K562 (cell line): ENCODE results near the gene PPM1M. TPM values are rescaled to one million over a fixed set of nuclear protein-coding genes. Genes with fewer than 3 reads are reported as not detected.

Source experiments
- BRD4 ChIP-seq: fragments of 200-600 bp; sonication (generic); IDR thresholded peaks from 2 replicates; pipeline ENCODE4 v1.6.1; 2017; ENCODE audit warnings: inconsistent platforms
- GABPB2 ChIP-seq: fragments of 250-450 bp; sonication (Bioruptor Pico); conservative IDR thresholded peaks from 2 replicates; pipeline ENCODE4 v1.5.1; 2021; ENCODE audit warnings: mild to moderate bottlenecking
- KLF16 ChIP-seq: IDR thresholded peaks from 2 replicates; pipeline ENCODE4 v1.6.1; 2016; ENCODE audit warnings: antibody characterized with exemption
- MEF2A ChIP-seq: IDR thresholded peaks from 2 replicates; pipeline ENCODE4 v1.6.1; 2011; ENCODE audit warnings: low read depth, mild to moderate bottlenecking, low read length, moderate library complexity; ENCODE audit not compliant: control insufficient read depth
- NR2C2 ChIP-seq, 2 experiments: fragments of 200-800 bp in 1 of 2; sonication (Bioruptor generic) in 1 of 2; sonication (generic) in 1 of 2; formaldehyde crosslinking in 1 of 2; IDR thresholded peaks; 2 replicates each; pipeline versions ENCODE4 v1.6.1 to v1.8.0; 2016 to 2022; ENCODE audit warnings: mild to moderate bottlenecking in 1 of 2, missing compliant biosample characterization in 1 of 2, missing genetic modification characterization in 1 of 2, missing genetic modification reagents in 1 of 2
- NR3C1 ChIP-seq: sonication (generic); formaldehyde crosslinking; IDR thresholded peaks from 2 replicates; pipeline ENCODE4 v1.8.1; 2022; ENCODE audit warnings: missing genetic modification reagents
- NUFIP1 ChIP-seq: fragments of 450-650 bp; IDR thresholded peaks from 2 replicates; pipeline ENCODE4 v1.6.1; 2018; ENCODE audit not compliant: partially characterized antibody
- PTBP1 ChIP-seq: fragments of 200-400 bp; formaldehyde crosslinking; IDR thresholded peaks from 2 replicates; pipeline ENCODE4 v1.6.1; 2017; ENCODE audit warnings: low read depth, low read length
- RBFOX2 ChIP-seq: fragments of 200-400 bp; formaldehyde crosslinking; IDR thresholded peaks from 2 replicates; pipeline ENCODE4 v1.6.1; 2017; ENCODE audit warnings: low read depth, mild to moderate bottlenecking, low read length, moderate library complexity
- RBM14 ChIP-seq: fragments of 200-400 bp; formaldehyde crosslinking; IDR thresholded peaks from 2 replicates; pipeline ENCODE4 v1.6.1; 2018; ENCODE audit warnings: low read depth, mild to moderate bottlenecking, low read length, moderate library complexity, borderline replicate concordance; ENCODE audit not compliant: insufficient read depth
- TAF9B ChIP-seq: fragments of 450-650 bp; IDR thresholded peaks from 2 replicates; pipeline ENCODE4 v1.6.1; 2018; ENCODE audit warnings: mild to moderate bottlenecking; ENCODE audit not compliant: partially characterized antibody
- VEZF1 ChIP-seq: fragments of 200-800 bp; sonication (Bioruptor generic); IDR thresholded peaks from 2 replicates; pipeline ENCODE4 v1.6.1; 2017; ENCODE audit warnings: missing genetic modification characterization, missing compliant biosample characterization
- YY1 ChIP-seq, 3 experiments: IDR thresholded peaks; 2 replicates each; pipeline ENCODE4 v1.6.1; 2011; ENCODE audit warnings: low read length in 2 of 3, mild to moderate bottlenecking in 2 of 3, moderate library complexity in 2 of 3, borderline replicate concordance in 1 of 3, control low read depth in 1 of 3, low read depth in 1 of 3; ENCODE audit not compliant: insufficient read depth in 3 of 3, insufficient replicate concordance in 2 of 3, control insufficient read depth in 1 of 3, insufficient read length in 1 of 3; ENCODE audit errors: extremely low read depth in 1 of 3
- ZNF212 ChIP-seq: fragments of 450-650 bp; formaldehyde crosslinking; IDR thresholded peaks from 2 replicates; pipeline ENCODE4 v1.4.0; 2020; ENCODE audit warnings: mild to moderate bottlenecking
- polyA plus RNA-seq, 8 experiments: library from polyadenylated mRNA; depleted of rRNA in 4 of 8; stranded (reverse) in 5 of 8; unstranded in 3 of 8; fragments of >200 nt; fragmentation: Nextera tagmentation in 2 of 8; fragmentation: Illumina TruSeq in 1 of 8; extraction: Ambion mirVana in 2 of 8; extraction: Trizol in 1 of 8; gene quantifications; 2 replicates each; pipeline versions ENCODE4 v1.2.1 to v1.2.3, GENCODE V29; 2011 to 2014; ENCODE audit warnings: inconsistent platforms in 1 of 8, missing spikeins in 1 of 8
- total RNA-seq, 7 experiments: library from RNA; depleted of rRNA in 6 of 7; stranded (reverse); fragments of >200 nt in 6 of 7; fragmentation: Illumina TruSeq in 2 of 7; extraction: Trizol in 2 of 7; gene quantifications; 2 replicates each; pipeline versions ENCODE4 v1.2.1 to v1.2.3, GENCODE V29; 2011 to 2021; ENCODE audit warnings: low replicate concordance in 1 of 7
- TF ChIP-seq, protein P1 (sequence below): fragments of 250-450 bp; sonication (Bioruptor Pico); IDR thresholded peaks from 2 replicates; pipeline ENCODE4 v1.9.0; 2021; ENCODE audit warnings: mild to moderate bottlenecking, inconsistent platforms
- TF ChIP-seq, protein P2 (sequence below): fragments of 200-400 bp; formaldehyde crosslinking; IDR thresholded peaks from 2 replicates; pipeline ENCODE4 v1.6.1; 2017; ENCODE audit warnings: mild to moderate bottlenecking, low read depth, low read length, moderate library complexity
- TF ChIP-seq, protein P3 (sequence below): fragments of 250-450 bp; sonication (Bioruptor Pico); IDR thresholded peaks from 2 replicates; pipeline ENCODE4 v1.4.0; 2020

The PPM1M gene
- total and polyA plus RNA-seq, 9 of the 15 experiments (the other 6 are each of a cell fraction or from before 2014, with no cell fraction given) = 1.4 to 9.2 (median 4.4) TPM

DNA sequence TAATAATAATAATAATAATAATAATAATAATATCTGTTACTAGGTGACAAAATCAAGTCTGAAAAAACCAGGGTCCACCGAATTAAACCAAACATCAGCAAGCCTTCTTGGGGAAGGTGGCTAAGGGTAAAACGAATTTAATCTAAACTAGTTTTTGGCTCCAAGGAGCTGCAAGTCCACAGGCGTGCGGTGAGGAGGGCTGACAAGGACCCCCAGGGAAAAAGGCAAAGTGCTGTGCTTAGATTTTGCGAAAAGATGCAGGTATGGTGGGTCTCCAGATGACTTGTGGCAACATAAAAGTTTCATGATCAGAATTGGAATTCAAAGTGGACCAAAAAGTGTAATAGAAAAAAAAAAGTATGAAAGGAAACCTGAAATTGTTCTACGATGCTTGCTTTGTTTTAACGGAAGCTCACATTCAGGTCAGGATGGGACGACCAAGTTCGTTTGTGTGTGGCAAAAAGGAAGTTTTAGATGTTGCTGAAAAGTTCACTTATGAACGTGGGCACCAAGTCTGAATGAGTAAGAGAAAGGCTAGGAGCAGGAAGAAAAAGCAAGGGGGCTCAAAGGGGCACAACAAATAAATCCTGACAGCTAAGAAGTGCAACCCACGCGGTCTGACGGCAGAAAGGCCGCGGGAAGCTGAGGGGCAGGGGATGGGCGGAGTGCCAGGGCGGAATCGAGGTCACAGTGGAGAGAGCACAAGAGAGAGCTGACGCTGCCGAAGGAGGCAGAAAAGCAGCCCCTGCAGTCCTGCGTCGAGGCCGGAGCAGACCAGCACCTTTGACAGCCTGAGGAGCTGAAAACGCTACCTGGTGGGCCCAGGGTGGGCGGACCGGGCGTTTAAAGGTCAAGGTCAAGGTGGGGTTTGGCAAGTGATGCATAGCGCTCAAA, 31.8 kb downstream of the PPM1M start (continued):
- TF ChIP-seq TAF9B (no peak), KLF16 (no peak), VEZF1 (no peak), PTBP1 (no peak), RBM14 (no peak), ZNF212 (CRISPR knock-in tag) (no peak), YY1 (IDR thresholded peaks at IDR 0.05; ENCODE audit: borderline replicate concordance in 1 of 3, control insufficient read depth in 1 of 3, extremely low read depth in 1 of 3, insufficient read depth in 3 of 3, insufficient read length in 1 of 3, insufficient replicate concordance in 2 of 3, low read depth in 1 of 3, low read length in 2 of 3) (no peak), RBFOX2 (peak; percentile 55), NR2C2 (CRISPR knock-in tag; IDR thresholded peaks at IDR 0.05) (no peak), NR2C2 (tag; IDR thresholded peaks at IDR 0.05) (peak; percentile 61; the same call in 1 of the 2 replicates), GABPB2 (CRISPR knock-in tag) (no peak), BRD4 (no peak), NR3C1 (CRISPR knock-in tag) (no peak), MEF2A (no peak), NUFIP1 (no peak)
- TF ChIP-seq, protein P1, sequence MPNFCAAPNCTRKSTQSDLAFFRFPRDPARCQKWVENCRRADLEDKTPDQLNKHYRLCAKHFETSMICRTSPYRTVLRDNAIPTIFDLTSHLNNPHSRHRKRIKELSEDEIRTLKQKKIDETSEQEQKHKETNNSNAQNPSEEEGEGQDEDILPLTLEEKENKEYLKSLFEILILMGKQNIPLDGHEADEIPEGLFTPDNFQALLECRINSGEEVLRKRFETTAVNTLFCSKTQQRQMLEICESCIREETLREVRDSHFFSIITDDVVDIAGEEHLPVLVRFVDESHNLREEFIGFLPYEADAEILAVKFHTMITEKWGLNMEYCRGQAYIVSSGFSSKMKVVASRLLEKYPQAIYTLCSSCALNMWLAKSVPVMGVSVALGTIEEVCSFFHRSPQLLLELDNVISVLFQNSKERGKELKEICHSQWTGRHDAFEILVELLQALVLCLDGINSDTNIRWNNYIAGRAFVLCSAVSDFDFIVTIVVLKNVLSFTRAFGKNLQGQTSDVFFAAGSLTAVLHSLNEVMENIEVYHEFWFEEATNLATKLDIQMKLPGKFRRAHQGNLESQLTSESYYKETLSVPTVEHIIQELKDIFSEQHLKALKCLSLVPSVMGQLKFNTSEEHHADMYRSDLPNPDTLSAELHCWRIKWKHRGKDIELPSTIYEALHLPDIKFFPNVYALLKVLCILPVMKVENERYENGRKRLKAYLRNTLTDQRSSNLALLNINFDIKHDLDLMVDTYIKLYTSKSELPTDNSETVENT (CRISPR knock-in tag) = no peak
- TF ChIP-seq, protein P2, sequence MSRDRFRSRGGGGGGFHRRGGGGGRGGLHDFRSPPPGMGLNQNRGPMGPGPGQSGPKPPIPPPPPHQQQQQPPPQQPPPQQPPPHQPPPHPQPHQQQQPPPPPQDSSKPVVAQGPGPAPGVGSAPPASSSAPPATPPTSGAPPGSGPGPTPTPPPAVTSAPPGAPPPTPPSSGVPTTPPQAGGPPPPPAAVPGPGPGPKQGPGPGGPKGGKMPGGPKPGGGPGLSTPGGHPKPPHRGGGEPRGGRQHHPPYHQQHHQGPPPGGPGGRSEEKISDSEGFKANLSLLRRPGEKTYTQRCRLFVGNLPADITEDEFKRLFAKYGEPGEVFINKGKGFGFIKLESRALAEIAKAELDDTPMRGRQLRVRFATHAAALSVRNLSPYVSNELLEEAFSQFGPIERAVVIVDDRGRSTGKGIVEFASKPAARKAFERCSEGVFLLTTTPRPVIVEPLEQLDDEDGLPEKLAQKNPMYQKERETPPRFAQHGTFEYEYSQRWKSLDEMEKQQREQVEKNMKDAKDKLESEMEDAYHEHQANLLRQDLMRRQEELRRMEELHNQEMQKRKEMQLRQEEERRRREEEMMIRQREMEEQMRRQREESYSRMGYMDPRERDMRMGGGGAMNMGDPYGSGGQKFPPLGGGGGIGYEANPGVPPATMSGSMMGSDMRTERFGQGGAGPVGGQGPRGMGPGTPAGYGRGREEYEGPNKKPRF = no peak
- TF ChIP-seq, protein P3, sequence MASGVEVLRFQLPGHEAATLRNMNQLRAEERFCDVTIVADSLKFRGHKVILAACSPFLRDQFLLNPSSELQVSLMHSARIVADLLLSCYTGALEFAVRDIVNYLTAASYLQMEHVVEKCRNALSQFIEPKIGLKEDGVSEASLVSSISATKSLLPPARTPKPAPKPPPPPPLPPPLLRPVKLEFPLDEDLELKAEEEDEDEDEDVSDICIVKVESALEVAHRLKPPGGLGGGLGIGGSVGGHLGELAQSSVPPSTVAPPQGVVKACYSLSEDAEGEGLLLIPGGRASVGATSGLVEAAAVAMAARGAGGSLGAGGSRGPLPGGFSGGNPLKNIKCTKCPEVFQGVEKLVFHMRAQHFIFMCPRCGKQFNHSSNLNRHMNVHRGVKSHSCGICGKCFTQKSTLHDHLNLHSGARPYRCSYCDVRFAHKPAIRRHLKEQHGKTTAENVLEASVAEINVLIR (CRISPR knock-in tag) = no peak
